CD4-positive, alpha-beta T cell treated with Interleukin-15 for 1 hour (primary cell): ENCODE measurements around the gene ABCA3.
"Not testable (repeated sequence)": the region's sequence is repeated elsewhere in the genome, so short reads cannot be mapped to it uniquely, and the experiment has no call there.

Source experiments
- DNase-seq: peaks from one replicate; pipeline ENCODE4 v3.0.0-alpha.2; 2020

Gene ABCA3

GRCh38 chr16:2277466-2278271 is 62.9 kb downstream of the ABCA3 start:
- DNase-seq: no peak

- no peak for DNase-seq
Measured at GRCh38 chr16:2276368-2277195, 63.9 kb downstream of the ABCA3 start.

GRCh38 chr16:2275476-2276367 is 64.8 kb downstream of the ABCA3 start:
- DNase-seq: no peak

GRCh38 chr16:2273931-2274330 is 66.6 kb downstream of the ABCA3 start:
- DNase-seq: no peak

GRCh38 chr16:2273484-2273883 is 67.0 kb downstream of the ABCA3 start:
- DNase-seq: no peak

GRCh38 chr16:2271848-2272461 is 68.6 kb downstream of the ABCA3 start:
- DNase-seq: no peak

GRCh38 chr16:2270588-2271470 is 69.7 kb downstream of the ABCA3 start:
- DNase-seq: no peak

GRCh38 chr16:2270070-2270462 is 70.5 kb downstream of the ABCA3 start:
- no peak for DNase-seq

- DNase-seq: peak; percentile 93
Measured at GRCh38 chr16:2267913-2268666, 72.4 kb downstream of the ABCA3 start, which contains the start of gene RNPS1. Gene RNPS1 (minus strand): TSS chr16:2268126. CDS start chr16:2264643, 3,483 bp downstream.

- not testable (repeated sequence) for DNase-seq
Measured at GRCh38 chr16:2267505-2267912, 73.0 kb downstream of the ABCA3 start.

- not testable (repeated sequence) for DNase-seq
Measured at GRCh38 chr16:2266887-2267286, 73.6 kb downstream of the ABCA3 start.

GRCh38 chr16:2263026-2263425 is 77.5 kb downstream of the ABCA3 start:
- DNase-seq: not testable (repeated sequence)

GRCh38 chr16:2260250-2260649 is 80.3 kb downstream of the ABCA3 start:
- DNase-seq: no peak

- not testable (repeated sequence) for DNase-seq
Measured at GRCh38 chr16:2258530-2258929, 82.0 kb downstream of the ABCA3 start.

- no peak for DNase-seq
Measured at GRCh38 chr16:2257726-2258125, 82.8 kb downstream of the ABCA3 start.

GRCh38 chr16:2256531-2257140 is 83.9 kb downstream of the ABCA3 start:
- DNase-seq: no peak

- DNase-seq: no peak
Measured at GRCh38 chr16:2253293-2253692, 87.2 kb downstream of the ABCA3 start.

GRCh38 chr16:2252806-2253148 is 87.8 kb downstream of the ABCA3 start:
- DNase-seq: no peak

GRCh38 chr16:2251296-2252111 is 89.0 kb downstream of the ABCA3 start, which contains the start of gene ECI1:
Gene ECI1 (minus strand): TSS chr16:2251587. CDS start chr16:2251566, 21 bp downstream.
- peak; percentile 89 for DNase-seq
